ENCODE data around the gene EMX2.

EMX2 gene

GRCh38 chr10:117568334-117568733 lies 25.8 kb downstream of the EMX2 start:
- H3K27ac ChIP-seq (ENCODE audit: low read depth, low read length) = no peak overlapping the region
- H3K9me2 ChIP-seq (replicated peaks; ENCODE audit: control insufficient read depth, low read length) = no peaks in the 10 kb centered on the region
- H3K4me3 ChIP-seq (ENCODE audit: low read length) = no peak overlapping the region
- H3K27me3 ChIP-seq (ENCODE audit: control insufficient read depth, low read length) = no peaks in the 10 kb centered on the region; the same call in 1 of the 2 replicates
- TF ChIP-seq, protein P1, sequence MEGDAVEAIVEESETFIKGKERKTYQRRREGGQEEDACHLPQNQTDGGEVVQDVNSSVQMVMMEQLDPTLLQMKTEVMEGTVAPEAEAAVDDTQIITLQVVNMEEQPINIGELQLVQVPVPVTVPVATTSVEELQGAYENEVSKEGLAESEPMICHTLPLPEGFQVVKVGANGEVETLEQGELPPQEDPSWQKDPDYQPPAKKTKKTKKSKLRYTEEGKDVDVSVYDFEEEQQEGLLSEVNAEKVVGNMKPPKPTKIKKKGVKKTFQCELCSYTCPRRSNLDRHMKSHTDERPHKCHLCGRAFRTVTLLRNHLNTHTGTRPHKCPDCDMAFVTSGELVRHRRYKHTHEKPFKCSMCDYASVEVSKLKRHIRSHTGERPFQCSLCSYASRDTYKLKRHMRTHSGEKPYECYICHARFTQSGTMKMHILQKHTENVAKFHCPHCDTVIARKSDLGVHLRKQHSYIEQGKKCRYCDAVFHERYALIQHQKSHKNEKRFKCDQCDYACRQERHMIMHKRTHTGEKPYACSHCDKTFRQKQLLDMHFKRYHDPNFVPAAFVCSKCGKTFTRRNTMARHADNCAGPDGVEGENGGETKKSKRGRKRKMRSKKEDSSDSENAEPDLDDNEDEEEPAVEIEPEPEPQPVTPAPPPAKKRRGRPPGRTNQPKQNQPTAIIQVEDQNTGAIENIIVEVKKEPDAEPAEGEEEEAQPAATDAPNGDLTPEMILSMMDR (IDR thresholded peaks at IDR 0.05; ENCODE audit: low read depth, low read length, poor library complexity, severe bottlenecking) = no peak
- TF ChIP-seq EZH2phosphoT487 (IDR thresholded peaks at IDR 0.05; ENCODE audit: borderline replicate concordance, low read length) = no peak
- H3K36me3 ChIP-seq (ENCODE audit: control insufficient read depth, low read length) = no peaks in the 10 kb centered on the region
- H3K9me3 ChIP-seq (ENCODE audit: control insufficient read depth, insufficient read depth, low read length) = no peaks in the 10 kb centered on the region
- no peaks in the 10 kb centered on the region for H3K79me2 ChIP-seq (ENCODE audit: control insufficient read depth, low read length)
- H4K20me1 ChIP-seq (ENCODE audit: control insufficient read depth, insufficient read depth, low read depth, low read length) = no peaks in the 10 kb centered on the region
- no peak overlapping the region for H3K4me2 ChIP-seq (ENCODE audit: low read length)
- H3K4me1 ChIP-seq (ENCODE audit: control insufficient read depth, low read length) = no peaks in the 10 kb centered on the region
- H3F3A ChIP-seq (ENCODE audit: control insufficient read depth, insufficient read depth) = no peaks in the 10 kb centered on the region

DNA sequence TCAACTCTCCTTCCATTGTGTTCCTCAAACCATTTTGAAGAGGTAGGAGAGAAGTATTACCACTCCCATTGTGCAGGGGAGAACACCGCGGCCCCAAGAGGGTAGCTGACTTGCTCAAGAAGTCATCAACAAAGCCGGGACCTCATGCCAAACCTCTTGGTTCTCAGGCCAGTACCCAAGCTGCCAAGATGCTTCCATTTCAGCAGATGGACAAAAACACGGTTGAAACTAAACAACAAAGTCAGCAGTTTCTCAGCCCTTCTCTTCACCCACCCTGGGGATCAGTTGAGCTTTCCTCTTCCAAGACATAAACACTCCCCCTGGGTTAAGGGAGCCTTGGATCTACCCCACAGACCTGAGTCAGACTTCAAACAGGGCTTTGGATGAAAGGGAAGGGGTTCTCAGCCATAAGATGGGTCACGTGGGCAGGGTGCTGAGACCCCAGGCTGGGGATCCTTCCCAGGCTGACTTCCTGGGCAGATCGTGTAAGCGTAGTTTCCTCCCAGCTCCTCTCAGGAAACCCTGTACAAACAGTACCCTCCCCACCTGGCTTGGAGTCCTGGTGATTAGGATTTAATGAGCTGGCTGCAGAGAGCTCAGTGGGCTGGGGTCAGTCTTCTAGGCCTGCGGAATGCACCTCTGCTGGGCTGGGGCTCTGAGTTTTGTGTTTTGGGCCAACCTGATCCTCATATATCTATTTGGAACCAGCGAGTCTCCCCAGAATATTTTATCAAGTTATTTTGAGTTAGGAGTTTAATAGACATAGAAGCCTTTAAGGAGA lies 27.3 kb downstream of the EMX2 start:
- no peaks in the 10 kb centered on the region for H3K79me2 ChIP-seq (ENCODE audit: control insufficient read depth, low read length)
- no peak overlapping the region for H3K27ac ChIP-seq (ENCODE audit: low read depth, low read length)
- H3K9me2 ChIP-seq (replicated peaks; ENCODE audit: control insufficient read depth, low read length) = no peaks in the 10 kb centered on the region
- H3F3A ChIP-seq (ENCODE audit: control insufficient read depth, insufficient read depth) = no peaks in the 10 kb centered on the region
- no peaks in the 10 kb centered on the region for H3K36me3 ChIP-seq (ENCODE audit: control insufficient read depth, low read length)
- H4K20me1 ChIP-seq (ENCODE audit: control insufficient read depth, insufficient read depth, low read depth, low read length) = no peaks in the 10 kb centered on the region
- no peaks in the 10 kb centered on the region for H3K4me1 ChIP-seq (ENCODE audit: control insufficient read depth, low read length)
- no peak overlapping the region for H3K4me3 ChIP-seq (ENCODE audit: low read length)
- TF ChIP-seq, protein P1 (IDR thresholded peaks at IDR 0.05; ENCODE audit: low read depth, low read length, poor library complexity, severe bottlenecking) = no peak
- TF ChIP-seq EZH2phosphoT487 (IDR thresholded peaks at IDR 0.05; ENCODE audit: borderline replicate concordance, low read length) = no peak
- H3K4me2 ChIP-seq (ENCODE audit: low read length) = no peak overlapping the region
- no peaks in the 10 kb centered on the region; the same call in 1 of the 2 replicates for H3K27me3 ChIP-seq (ENCODE audit: control insufficient read depth, low read length)
- H3K9me3 ChIP-seq (ENCODE audit: control insufficient read depth, insufficient read depth, low read length) = no peaks in the 10 kb centered on the region

- Histone ChIP-seq H3K36me3 (ENCODE audit: control insufficient read depth, low read length) (no peaks in the 10 kb centered on the region), H3K27ac (ENCODE audit: low read depth, low read length) (no peak overlapping the region), H3K4me1 (ENCODE audit: control insufficient read depth, low read length) (no peaks in the 10 kb centered on the region), H3K4me2 (ENCODE audit: low read length) (no peak overlapping the region), H3K27me3 (ENCODE audit: control insufficient read depth, low read length) (no peaks in the 10 kb centered on the region; the same call in 1 of the 2 replicates), H3K9me3 (ENCODE audit: control insufficient read depth, insufficient read depth, low read length) (no peaks in the 10 kb centered on the region), H3F3A (ENCODE audit: control insufficient read depth, insufficient read depth) (no peaks in the 10 kb centered on the region), H3K4me3 (ENCODE audit: low read length) (no peak overlapping the region), H4K20me1 (ENCODE audit: control insufficient read depth, insufficient read depth, low read depth, low read length) (no peaks in the 10 kb centered on the region), H3K9me2 (replicated peaks; ENCODE audit: control insufficient read depth, low read length) (no peaks in the 10 kb centered on the region), H3K79me2 (ENCODE audit: control insufficient read depth, low read length) (no peaks in the 10 kb centered on the region)
- TF ChIP-seq EZH2phosphoT487 (IDR thresholded peaks at IDR 0.05; ENCODE audit: borderline replicate concordance, low read length) = no peak
- TF ChIP-seq, protein P1 (IDR thresholded peaks at IDR 0.05; ENCODE audit: low read depth, low read length, poor library complexity, severe bottlenecking) = no peak
Measured at GRCh38 chr10:117570880-117571279, 28.3 kb downstream of the EMX2 start.
